Activated CD4-positive, alpha-beta T cell treated with anti-CD3 and anti-CD28 coated beads, Interleukin-10, Interleukin-2, amounts not matched to agents 100 ng/mL and 50 ng/mL, durations not matched to agents 16 hours and 8 hours (primary cell): ENCODE results near the gene RPS29.
A peak's percentile ranks its signal among the peaks of the same experiment; 100 is the strongest.

Experiments used
- DNase-seq: peaks from one replicate; pipeline ENCODE4 v3.0.0-alpha.2; 2020

RPS29 gene

DNA sequence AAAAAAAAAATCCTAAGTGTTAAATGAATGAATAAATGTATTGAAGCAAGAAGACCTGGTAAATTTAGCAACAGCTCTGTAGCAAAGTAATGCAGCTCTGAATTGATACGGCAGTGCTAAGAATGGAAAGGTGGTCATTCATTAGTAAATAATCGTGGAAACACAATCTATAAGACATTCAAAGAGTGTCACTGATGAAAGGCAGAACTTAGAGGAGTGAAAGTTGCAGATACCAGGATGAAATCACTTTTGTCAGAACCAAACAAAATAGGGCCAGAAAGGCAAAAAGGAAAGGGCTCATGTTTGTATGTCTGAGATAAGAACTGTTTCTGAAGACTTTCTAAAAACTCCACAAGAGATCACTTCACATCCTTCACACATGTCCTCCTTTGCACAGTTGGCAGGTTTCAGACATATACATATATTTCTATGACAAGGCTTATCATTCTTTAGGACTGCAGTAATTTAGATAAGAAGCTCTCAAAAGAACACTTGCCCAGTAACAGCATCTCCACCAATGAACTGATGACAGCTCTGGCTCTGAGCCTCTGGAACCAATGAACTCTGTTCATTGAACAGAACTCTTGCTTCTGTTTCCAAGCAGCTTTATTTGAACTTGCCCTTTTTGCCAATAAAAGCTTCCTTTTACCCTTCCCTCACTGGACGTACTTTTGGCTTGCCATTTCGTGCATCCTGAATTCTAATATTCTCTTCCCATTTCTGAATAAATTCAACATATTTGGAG is 8.3 kb upstream of the RPS29 start:
- no peak for DNase-seq

DNA sequence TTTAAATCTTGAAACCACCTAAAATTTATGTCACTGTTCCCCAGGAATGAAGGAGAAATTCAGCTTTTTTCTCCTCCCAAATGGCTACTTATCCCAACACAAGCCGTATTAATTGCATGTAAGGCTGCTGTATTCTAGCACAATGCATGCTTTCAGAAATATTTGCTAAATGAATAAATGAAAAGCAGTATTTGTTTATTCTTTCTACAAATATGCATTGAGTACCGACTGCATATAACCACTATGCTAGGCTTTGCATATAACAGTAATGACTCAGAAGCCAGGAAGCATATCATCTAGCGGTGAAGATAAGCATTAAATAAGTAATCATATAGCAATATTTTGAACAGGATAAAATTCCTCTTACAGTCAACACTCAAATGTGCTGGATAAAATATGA is 6.8 kb upstream of the RPS29 start:
- no peak for DNase-seq

DNA sequence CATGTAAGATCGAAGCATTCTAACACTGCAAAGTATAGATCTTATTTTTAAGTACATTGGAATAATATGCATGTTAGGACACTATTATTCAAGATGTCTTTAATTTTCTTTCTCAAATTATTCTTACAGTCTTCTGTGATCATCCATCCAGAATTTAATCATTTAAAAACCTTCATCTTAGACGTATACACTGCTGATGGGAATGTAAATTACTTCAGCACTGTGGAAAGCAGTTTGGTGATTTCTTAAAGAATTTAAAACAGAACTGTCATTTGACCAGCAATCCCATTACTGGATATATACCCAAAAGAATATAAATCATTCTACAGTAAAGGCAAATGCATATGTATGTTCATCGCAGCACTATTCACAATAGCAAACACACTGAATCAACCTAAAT is 3.2 kb upstream of the RPS29 start:
- DNase-seq: no peak

DNA sequence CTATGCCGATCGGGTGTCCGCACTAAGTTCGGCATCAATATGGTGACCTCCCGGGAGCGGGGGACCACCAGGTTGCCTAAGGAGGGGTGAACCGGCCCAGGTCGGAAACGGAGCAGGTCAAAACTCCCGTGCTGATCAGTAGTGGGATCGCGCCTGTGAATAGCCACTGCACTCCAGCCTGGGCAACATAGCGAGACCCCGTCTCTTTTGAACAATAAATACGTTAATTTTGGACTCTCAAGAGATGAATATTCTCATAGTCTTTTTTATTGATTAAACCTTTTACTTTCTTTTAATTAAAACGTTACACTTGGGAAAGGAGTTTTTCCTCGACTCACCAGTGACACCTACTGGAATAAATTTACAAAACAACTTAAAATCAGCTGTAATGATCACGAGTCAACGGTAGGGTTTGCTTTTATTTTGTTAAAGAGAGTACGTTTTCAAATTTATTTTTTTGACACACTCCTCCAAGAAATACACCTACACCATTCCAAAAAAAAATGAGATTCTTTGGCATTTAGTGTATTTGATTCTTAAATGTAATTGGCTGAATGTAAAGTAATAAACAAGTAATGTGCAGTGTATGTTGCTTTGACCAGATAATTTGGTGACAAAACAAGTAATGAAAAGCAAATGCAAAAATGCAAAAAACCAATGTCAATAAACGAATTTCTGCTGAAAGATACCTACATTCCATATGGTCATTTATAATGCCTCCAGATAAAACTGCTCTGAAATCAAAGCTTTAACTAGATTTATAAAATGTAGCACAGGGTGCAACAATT is 687 bp upstream of the RPS29 start:
- DNase-seq: peak; percentile 78

DNA sequence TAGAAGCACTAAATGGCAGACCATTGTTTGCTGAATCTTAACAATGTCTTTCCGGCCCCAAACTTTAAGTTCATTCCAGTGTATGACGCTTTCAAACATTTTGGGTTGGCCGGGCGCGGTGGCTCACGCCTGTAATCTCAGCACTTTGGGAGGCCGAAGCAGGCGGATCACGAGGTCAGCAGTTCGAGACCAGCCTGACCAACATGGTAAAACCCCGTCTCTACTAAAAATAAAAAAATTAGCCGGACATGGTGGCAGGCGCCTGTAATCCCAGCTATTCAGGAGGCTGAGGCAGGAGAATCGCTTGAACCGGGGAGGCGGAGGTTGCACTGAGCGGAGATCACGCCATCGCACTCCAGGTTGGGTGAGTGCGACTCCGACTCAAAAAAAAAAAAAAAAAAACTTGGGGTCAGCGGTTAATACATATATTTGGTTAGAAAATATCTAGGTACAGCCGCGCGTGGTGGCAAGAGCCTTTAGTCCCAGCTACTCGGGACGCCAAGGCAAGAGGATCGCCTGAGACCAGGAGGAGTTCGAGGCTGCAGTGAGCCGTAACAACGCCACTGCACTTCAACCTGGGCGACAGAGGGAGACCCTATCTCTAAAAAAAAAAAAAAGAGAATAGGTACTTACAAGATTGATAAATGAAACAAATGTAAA is 1.1 kb downstream of the RPS29 start:
- peak; percentile 59 for DNase-seq

DNA sequence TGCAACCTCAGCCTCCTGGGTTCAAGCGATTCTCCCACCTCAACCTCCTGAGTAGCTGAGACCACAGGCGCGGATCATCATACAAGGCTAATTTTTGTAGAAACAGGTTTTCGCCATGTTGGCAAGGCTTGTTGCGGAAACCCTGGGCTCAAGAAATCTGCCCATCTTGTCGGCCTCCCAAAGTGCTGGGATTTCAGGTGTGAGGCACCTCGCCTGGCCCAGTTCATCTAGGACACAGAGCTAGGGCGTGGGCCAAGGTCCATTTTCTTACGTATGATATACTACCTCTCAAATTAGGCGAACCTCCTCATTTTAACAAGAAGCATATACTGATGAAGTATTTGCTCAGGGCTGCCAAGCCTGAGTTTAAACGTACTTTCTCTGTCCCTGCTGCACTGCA is 2.1 kb downstream of the RPS29 start:
- DNase-seq: peak; percentile 16

DNA sequence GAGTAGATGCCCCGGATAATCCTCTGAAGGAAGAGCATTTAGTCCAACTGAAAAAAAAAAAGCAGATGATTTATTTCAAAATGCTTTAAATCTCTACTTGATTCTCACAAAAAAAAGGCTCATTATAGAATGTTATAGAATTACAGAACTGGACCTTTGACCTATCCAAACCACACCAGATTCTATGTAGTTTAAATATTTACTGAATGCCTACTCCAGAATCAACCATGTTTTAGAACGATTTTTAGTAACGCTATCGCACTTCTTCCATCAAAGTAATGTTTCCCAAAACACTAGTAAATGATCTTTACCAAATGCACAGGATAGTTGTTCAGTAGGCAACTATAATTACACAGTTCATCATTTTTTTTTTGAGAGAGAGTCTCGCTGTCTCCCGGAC is 2.6 kb downstream of the RPS29 start:
- no peak for DNase-seq

DNA sequence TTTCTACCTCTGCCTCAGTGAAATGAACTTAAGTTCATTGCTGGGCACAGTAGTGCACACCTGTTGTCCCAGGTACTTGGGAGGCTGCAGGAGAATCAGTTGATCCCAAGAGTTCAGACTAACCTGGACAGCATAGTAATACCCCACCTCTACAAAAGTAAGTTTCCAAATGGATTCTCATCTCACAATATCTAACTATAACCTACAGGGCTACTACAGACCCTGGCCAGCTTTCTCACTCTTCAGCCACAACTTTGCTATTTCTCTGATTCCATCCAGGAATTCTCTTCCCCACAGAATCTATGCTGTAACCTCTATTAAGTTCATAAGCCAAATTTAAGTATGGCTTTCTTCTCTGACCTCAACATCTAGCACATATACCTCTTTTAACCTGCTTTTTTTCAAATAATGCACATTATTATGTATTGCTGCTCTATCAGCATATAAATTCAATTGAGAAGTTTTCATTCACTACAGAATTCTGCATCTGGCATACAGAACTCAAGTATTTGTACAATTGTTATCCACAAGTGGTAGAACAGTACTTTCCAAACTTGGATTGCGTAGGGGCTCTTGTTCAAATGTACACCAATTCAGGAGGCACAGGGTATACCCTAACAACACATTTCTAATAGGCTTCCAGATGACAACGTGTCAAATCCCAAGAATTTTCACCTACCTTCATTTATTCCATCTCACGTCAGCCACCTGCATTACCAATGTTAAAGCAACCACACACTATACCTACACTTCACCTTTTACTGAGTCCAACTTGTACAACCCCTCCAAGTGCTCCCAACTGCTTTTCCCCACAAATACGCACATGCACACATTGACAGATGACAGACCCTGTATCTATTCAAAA is 3.8 kb downstream of the RPS29 start:
- DNase-seq: no peak

DNA sequence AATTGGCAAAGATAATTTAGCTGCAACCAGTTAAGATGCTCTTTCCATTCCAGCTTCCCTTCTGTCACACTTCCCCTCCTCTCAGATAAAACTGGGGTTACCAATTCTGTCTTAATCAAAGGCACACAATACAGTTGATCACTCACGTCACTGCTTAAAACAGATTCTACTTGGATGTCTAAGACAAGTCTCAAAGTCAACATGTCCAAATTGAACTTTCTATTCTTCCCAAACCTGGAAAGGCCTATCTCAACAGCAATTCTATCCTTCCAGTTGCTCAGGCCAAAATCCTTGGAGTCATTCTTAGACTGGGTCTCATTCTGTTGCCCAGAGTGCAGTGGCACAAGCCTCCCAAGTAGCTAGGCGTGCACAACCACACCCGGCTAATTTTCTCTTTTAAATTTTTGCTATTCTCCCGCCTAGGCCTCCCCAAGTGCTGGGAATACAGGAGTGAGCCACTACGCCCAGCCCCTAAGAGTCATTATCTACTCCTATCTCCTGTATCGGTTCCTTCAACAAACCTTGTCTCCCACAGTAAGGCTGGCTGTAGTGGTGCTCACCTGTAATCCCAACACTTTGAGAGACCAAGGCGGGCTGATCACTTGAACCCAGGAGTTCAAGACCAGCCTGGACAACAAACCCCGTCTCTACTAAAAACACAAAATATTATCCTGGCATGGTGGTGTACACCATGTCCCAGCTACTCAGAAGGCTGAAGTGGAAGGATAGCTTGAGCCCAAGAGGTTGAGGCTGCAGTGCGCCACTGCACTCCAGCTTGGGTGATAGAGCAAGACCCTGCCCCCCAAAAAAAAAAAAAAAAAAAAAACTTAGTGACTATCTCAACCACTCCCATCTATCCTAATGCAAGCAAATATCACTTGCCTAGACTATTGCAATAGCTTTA is 4.7 kb downstream of the RPS29 start:
- DNase-seq: peak; percentile 23

DNA sequence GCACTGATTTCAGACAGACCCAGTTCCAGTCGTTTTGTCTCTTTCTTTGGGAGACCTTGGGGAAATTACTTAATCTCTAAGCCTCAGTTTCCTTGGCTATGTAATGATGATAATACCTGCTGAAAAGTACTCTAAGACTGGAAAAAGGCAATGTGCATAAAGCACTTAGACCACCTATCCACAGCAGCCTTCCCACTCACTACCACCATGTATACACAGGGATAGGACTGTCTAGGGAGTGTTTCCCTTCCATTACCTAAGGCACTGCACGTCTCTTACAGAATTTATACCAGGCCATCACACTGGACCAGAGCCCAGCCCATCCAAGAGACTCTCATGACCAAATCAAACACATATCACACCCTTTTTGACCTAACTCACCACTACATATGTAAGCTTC is 6.3 kb downstream of the RPS29 start:
- no peak for DNase-seq

DNA sequence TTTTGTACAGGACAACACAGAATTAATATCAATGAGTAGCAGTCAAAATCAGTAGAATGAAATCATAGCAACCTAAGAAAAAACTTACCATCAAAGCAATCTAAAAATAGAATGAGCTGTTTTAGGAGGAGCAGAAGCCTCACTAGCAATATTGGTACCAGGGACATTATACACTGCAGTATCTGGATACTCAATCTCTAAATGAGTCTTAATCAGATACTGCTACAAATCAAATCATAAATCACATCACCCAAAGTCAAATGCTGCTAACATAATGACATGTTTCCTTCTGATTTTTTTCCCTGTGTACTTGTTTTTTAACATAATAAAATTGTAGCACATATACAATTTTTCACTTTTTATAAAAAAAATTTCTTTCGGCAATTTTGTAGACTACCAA is 8.0 kb downstream of the RPS29 start:
- DNase-seq: no peak

DNA sequence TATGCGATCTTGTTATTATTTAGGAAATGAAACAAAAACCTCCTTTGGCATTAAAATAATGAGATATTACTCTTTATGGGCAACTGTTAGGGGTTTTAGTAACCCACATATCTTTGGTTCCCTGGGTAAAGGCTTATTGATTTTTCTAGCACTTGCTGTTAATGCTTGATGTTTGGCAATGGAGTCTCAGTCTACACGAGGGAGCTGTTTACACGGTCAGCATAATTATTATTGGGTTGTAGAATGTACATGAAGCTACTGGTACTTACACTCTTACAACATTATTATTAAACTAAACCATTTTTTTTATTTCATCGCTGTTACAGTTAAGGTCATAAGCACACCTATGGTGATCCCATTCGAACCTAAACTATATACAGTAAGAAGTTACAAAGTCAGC is 12.1 kb downstream of the RPS29 start:
- no peak for DNase-seq

DNA sequence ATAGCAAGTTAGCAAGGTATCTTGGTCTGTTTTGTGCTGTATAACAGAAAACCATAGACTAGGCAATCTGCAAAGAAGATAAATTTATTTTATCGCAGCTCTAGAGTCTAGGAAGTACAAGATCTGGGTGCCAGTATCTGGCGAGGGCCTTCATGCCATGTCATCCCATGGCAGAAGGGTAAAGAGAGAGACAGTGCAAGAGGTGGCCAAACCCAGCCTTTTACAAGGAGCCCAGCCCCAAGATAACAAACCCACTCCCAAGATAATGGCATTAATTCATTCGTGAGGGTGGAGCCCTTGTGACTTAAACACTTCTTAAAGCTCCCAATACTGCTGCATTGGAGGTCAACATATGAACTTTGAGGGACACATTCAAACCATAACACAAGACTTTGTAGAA is 16.9 kb downstream of the RPS29 start:
- DNase-seq: no peak

DNA sequence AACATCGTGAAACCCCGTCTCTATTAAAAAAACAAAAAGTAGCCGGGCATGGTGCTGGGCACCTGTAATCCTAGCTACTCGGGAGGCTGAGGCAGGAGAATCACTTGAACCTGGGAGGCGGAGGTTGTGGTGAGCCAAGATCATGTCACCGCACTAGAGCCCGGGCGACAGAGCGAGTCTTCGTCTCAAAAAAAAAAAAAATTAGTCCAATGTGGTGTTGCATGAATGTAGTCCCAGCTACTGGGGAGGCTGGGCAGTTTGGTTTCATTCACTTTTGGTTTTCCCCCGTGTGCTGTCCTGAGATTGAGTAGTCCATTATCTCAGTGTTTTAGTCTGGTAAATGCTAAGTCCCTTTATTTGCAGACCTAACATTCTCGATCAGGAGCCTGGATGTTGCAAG is 19.5 kb downstream of the RPS29 start:
- no peak for DNase-seq

DNA sequence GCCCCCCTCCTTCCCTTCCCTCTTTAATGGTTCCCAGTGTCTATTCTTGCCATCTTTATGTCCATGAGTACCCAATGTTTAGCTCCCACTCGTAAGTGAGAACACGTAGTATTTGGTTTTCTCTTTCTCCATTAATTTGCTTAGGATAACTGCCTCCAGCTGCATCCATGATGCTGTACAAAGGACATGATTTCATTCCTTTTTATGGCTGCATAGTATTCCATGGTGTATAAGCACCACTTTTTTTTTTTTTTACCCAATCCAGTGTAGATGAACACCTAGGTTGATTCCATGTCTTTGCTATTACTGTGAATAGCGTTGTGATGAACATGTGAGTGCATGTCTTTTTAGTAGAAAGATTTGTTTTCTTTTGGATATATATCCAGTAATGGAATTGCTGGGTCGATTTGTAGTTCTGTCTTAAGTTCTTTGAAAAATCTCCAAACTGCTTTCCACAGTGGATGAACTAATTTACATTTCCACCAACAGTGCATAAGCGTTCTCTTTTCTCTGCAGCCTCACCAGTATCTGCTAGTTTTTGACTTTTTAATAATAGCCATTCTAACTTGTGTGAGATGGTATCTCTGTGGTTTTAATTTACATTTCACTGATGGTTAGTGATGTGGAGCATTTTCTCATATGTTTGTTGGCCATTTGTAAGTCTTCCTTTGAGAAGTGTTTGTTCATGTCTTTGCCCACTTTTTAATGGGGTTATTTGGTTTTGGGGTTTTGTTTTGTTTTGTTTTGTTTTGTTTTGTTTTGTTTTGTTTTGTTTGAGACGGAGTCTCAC is 26.0 kb downstream of the RPS29 start:
- DNase-seq: no peak

DNA sequence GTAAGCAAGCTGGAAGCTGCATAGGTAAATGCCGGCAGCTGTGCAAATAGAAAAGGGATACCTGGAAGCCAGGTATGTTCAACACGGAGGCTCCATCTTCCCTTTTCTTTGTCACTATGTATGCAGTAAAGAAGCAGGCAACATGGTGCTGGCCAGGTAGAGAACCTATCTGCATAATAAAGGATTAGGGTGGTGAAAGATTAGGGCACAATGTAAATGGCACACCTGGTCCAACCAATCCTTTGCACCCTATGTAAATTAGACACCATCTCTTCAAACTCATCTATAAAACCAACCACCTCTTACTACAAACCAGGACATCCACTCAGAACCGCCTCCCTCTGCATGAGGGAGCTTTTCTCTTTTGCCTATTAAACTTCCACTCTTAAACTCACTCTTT is 32.3 kb downstream of the RPS29 start:
- no peak for DNase-seq

DNA sequence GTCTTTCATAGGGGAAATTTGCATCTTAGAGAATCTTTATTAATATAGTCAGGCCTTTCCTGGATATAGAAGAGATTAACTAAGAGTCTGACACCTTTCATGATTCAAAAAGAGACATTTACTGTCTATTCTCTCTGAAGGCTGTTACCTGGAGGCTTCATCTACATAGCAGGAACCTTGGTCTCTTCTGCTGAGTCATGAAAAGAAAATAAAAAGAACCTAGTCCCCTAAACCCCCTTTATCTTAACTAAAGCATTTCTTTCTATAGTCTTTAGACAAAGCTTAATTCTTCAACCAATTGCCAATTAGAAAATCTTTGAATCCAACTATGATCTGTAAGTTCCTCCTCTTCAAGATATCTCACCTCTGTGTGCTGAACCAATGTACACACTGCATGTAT is 33.1 kb downstream of the RPS29 start:
- DNase-seq: no peak

DNA sequence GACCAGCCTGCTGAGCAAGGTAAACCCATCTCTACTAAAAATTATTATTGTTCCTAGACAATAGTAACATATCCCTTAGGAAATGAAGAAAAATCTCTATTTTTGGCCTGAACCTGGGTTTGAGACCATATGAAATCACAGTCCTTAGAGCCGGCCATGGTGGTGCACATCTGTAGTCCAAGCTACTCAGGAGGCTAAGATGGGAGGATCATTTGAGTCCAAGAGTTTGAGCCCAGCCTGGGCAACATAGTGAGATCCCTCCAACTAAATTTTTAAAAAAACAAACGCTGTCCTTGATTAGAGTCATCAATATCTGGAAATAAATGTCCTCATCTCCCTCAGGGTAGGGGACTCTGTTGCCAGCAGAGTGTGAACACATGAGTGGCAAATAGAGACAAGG is 34.6 kb downstream of the RPS29 start:
- DNase-seq: no peak

DNA sequence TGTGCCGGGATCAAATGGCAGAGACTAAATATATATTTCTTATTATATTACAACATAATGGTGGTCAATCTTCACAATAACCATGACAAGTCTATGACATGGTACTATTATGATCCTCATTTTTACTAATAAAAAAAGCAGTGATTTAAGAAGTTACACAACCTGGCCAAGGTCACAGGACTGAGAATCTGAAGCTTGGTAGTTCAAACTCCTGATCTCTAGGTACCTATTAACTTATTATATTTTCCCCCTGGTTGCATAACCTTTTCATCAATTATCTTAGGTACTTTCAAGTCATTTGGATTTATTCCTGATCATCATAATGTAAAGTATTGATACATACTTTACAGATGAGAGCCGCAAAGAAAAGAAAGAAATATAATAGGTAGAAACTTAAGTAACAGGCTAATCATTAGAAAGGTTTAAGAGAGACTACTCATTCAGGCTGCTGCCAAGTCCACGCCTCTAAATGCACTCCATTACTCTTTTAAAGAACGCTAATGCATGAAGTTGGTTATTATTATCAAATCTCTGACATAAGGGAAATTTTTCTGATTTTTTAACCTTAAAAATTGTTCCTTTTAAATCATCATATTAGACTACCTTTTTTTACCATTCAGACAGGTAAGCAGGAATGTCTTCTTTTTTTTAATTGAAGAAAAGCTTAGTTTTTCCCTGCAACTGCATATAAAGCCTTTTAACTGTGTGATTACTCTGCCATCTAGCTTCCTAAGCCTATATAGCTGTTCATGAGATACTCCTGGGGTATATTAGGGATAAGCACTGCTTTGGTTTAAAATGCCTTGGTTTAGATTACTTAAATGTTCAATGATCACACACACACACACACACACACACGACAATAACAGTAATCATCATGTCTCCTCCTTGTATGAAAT is 35.6 kb downstream of the RPS29 start:
- DNase-seq: no peak

DNA sequence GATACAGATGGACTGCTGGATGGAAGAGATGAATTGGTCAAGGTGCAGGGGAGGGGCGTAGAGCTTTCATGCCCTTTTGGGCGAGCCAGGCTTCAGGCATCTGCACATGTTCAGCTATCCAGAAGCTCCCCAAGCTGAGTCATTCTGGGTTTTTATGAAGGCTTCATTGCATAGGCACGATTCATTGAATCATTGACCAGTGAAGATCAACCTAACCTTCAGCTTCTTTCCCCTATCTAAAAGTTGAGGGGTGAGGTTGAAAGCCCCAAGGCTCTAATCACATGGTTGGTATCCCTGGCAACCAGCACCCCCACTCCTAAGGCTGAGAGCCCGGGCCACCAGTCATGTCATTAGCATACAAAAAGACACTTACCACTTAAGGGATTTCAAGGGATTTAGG is 36.3 kb downstream of the RPS29 start:
- DNase-seq: no peak
